ENCODE measurements around the gene NEDD4L. TPM values are rescaled to one million over a fixed set of nuclear protein-coding genes. Genes with fewer than 3 reads are reported as not detected.
A peak's percentile ranks its signal among the peaks of the same experiment; 100 is the strongest.

Gene NEDD4L
- total RNA-seq, 1 experiment from 2014 or later: 108 TPM

DNA sequence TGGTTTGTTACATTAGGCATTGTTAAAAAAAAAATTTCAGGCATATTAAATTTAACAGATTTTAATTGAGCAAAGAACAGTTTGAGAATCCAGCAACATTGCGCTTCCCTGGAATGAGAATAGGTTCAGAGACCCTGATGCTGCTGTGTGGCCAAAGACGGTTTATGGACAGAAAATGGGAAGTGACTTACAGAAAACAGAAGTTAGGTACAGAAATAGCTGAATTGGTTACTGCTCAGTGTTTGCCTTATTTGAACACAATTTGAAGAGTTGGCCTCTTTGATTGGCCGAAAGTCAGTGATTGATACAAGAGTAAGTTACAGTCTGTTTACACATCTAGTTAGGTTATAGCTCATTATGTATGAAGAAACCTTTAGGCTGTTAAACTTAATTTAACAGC, 6.0 kb upstream of the NEDD4L start:
- TF ChIP-seq, protein P1, sequence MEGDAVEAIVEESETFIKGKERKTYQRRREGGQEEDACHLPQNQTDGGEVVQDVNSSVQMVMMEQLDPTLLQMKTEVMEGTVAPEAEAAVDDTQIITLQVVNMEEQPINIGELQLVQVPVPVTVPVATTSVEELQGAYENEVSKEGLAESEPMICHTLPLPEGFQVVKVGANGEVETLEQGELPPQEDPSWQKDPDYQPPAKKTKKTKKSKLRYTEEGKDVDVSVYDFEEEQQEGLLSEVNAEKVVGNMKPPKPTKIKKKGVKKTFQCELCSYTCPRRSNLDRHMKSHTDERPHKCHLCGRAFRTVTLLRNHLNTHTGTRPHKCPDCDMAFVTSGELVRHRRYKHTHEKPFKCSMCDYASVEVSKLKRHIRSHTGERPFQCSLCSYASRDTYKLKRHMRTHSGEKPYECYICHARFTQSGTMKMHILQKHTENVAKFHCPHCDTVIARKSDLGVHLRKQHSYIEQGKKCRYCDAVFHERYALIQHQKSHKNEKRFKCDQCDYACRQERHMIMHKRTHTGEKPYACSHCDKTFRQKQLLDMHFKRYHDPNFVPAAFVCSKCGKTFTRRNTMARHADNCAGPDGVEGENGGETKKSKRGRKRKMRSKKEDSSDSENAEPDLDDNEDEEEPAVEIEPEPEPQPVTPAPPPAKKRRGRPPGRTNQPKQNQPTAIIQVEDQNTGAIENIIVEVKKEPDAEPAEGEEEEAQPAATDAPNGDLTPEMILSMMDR (IDR thresholded peaks at IDR 0.05; ENCODE audit: unreplicated experiment): no peak
- BruUV-seq (replicated peaks): no TSS peak
- DNase-seq (ENCODE audit: unreplicated experiment): no peak
- Mint-ChIP-seq H3K9me3 (ENCODE audit: unreplicated experiment) (no peaks in the 10 kb centered on the region), H3K27me3 (ENCODE audit: insufficient read depth, unreplicated experiment) (no peaks in the 10 kb centered on the region), H3K4me1 (ENCODE audit: insufficient read depth, unreplicated experiment) (no peaks in the 10 kb centered on the region), H3K27ac (ENCODE audit: low read depth, unreplicated experiment) (no peak overlapping the region), H3K4me3 (ENCODE audit: unreplicated experiment) (no peak overlapping the region), H3K36me3 (ENCODE audit: insufficient read depth, unreplicated experiment) (no peaks in the 10 kb centered on the region)
- CTCF ChIA-PET: interaction anchor here (0.6 to 3.1 kb wide), 6 partner anchors 13 to 156 kb away, joined by 3 to 11 read pairs (median 4); no protein-coding TSS in a partner anchor
- intact Hi-C loops (cut with micrococcal nuclease): no loop called here
- POLR2A ChIA-PET: interaction anchor here (0.7 to 1.2 kb wide), 2 partner anchors 13 to 80 kb away, joined by 3 read pairs; no protein-coding TSS in a partner anchor

DNA sequence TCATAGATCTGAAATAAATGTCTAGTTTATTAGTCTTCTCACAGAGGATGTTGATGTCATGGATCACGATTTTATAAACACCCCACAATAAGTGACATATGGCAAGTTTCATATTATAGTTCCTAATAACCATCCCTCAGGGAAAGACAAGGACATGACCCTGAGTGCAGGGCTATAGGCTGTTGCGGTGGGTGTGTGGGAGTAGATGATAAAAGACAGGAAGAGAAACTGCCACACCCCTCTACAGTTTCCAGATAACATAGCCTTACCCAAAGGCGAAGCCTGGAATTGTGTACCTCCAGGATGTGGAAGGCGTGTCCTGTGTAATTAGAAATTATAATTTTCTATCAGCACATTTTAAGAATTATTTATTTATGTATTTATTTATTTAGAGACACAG, 2.4 kb upstream of the NEDD4L start:
- Mint-ChIP-seq H3K4me1 (ENCODE audit: insufficient read depth, unreplicated experiment) (peaks cover 11% of the 10 kb centered on the region), H3K27ac (ENCODE audit: low read depth, unreplicated experiment) (no peak overlapping the region), H3K36me3 (ENCODE audit: insufficient read depth, unreplicated experiment) (no peaks in the 10 kb centered on the region), H3K4me3 (ENCODE audit: unreplicated experiment) (no peak overlapping the region), H3K9me3 (ENCODE audit: unreplicated experiment) (no peaks in the 10 kb centered on the region), H3K27me3 (ENCODE audit: insufficient read depth, unreplicated experiment) (no peaks in the 10 kb centered on the region)
- DNase-seq (ENCODE audit: unreplicated experiment): no peak
- ChIA-PET POLR2A (interaction anchor here (1.0 kb wide), 1 partner anchor 80 kb away, joined by 3 read pairs; no protein-coding TSS in a partner anchor), CTCF (interaction anchor here (0.6 to 2.0 kb wide), 12 partner anchors 11 to 445 kb away, joined by 3 to 11 read pairs (median 4); no protein-coding TSS in a partner anchor)
- TF ChIP-seq, protein P1 (IDR thresholded peaks at IDR 0.05; ENCODE audit: unreplicated experiment): no peak
- BruUV-seq (replicated peaks): no TSS peak
- intact Hi-C loops (cut with micrococcal nuclease): loop anchor here (2.0 to 5.0 kb wide), 2 partner anchors 96 to 139 kb away; no protein-coding TSS in a partner anchor

DNA sequence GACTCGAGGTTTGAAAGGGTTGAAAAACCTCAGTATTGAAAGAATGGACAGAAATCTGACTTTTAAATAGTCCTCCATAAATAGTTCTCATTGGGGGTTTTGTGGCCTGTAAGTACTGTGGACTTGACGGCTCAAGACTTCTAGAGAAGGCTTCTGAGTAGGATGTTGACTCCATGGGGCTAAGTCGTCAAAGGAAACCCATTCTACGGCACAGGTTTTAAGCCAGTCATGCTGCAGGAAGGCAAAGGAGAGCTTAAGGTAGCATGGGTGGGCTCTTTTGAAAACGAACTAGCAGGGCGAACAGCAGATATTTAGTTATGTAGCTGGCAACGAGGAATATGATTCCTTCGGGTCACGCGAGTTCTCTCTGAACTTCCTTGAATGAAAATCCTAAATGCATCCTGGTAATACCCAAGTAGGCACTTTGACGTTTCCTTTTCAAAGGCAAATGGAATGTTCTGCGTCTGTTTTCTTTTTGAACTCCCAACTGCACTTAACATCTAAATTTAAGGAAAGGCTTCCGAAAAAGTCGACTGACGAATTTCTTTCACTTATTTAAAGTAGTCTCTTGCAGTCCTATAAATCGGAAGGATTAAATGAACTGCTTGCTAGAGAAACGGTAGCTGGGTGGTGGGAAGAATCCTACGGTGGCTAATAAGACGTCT, 1.1 kb upstream of the NEDD4L start:
- intact Hi-C loops (cut with micrococcal nuclease): loop anchor here (1.0 to 5.0 kb wide), 7 partner anchors 79 to 413 kb away; no protein-coding TSS in a partner anchor
- Mint-ChIP-seq H3K4me1 (ENCODE audit: insufficient read depth, unreplicated experiment) (peaks cover 19% of the 10 kb centered on the region), H3K27me3 (ENCODE audit: insufficient read depth, unreplicated experiment) (no peaks in the 10 kb centered on the region), H3K4me3 (ENCODE audit: unreplicated experiment) (peak overlapping the region; percentile 88), H3K36me3 (ENCODE audit: insufficient read depth, unreplicated experiment) (no peaks in the 10 kb centered on the region), H3K9me3 (ENCODE audit: unreplicated experiment) (no peaks in the 10 kb centered on the region), H3K27ac (ENCODE audit: low read depth, unreplicated experiment) (no peak overlapping the region)
- ChIA-PET CTCF (interaction anchor here (0.6 to 1.9 kb wide), 45 partner anchors 9 to 454 kb away, joined by 3 to 27 read pairs (median 4); no protein-coding TSS in a partner anchor), POLR2A (interaction anchor here (0.7 to 1.4 kb wide), 18 partner anchors 9 to 412 kb away, joined by 3 to 11 read pairs (median 4); no protein-coding TSS in a partner anchor)
- TF ChIP-seq, protein P1 (IDR thresholded peaks at IDR 0.05; ENCODE audit: unreplicated experiment): no peak
- no TSS peak for BruUV-seq (replicated peaks)
- no peak for DNase-seq (ENCODE audit: unreplicated experiment)

Measured in MCF 10A (cell line).